ENCODE measurements around the gene LRCH4.

DNA sequence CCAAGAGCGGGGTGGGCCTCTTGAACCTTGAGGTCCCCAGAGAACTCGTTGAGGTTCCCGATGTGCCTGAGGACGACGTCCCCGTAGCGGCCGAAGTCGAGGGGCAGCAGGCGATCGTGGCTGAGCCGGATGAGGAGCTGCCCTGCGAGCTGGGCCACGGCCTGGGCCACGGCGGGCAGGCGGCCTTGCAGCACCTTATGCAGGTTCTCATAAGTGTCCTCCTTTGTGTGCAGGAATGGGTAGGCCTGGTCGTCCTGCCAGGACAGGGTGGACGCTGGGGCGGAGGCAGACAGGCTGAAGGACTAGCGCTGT, 41.3 kb upstream of the LRCH4 start:
- TF ChIP-seq, protein P1, sequence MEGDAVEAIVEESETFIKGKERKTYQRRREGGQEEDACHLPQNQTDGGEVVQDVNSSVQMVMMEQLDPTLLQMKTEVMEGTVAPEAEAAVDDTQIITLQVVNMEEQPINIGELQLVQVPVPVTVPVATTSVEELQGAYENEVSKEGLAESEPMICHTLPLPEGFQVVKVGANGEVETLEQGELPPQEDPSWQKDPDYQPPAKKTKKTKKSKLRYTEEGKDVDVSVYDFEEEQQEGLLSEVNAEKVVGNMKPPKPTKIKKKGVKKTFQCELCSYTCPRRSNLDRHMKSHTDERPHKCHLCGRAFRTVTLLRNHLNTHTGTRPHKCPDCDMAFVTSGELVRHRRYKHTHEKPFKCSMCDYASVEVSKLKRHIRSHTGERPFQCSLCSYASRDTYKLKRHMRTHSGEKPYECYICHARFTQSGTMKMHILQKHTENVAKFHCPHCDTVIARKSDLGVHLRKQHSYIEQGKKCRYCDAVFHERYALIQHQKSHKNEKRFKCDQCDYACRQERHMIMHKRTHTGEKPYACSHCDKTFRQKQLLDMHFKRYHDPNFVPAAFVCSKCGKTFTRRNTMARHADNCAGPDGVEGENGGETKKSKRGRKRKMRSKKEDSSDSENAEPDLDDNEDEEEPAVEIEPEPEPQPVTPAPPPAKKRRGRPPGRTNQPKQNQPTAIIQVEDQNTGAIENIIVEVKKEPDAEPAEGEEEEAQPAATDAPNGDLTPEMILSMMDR (conservative IDR thresholded peaks at IDR 0.05 in 1 of 2, IDR thresholded peaks at IDR 0.05 in 1 of 2; ENCODE audit: extremely low read depth in 1 of 2, insufficient read depth in 1 of 2, low read depth in 1 of 2, low read length in 2 of 2): no peak
- no peak for TF ChIP-seq EZH2 (IDR thresholded peaks at IDR 0.05; ENCODE audit: borderline replicate concordance, low read length)

Measured in mammary epithelial cell (primary cell).